Upper lobe of left lung (tissue), 6 donors: ENCODE data around the gene PGM5. TPM values are rescaled to one million over a fixed set of nuclear protein-coding genes. Genes with fewer than 3 reads are reported as not detected.

ENCODE experiments used
- ATAC-seq, 2 donors: fragments of 200-7000 bp; cut with Tn5 transposase; one replicate each; pipeline ENCODE4 v1.9.1; 2022; ENCODE audit warnings: mild to moderate bottlenecking in 2 of 2, moderate library complexity in 2 of 2; ENCODE audit not compliant: low FRiP score in 2 of 2
- DNase-seq, 2 donors: peaks; one replicate each; pipeline ENCODE4 v3.0.0-alpha.2; 2019 to 2020
- H3K27ac ChIP-seq, 4 donors: fragments of 200-600 bp; sonication (generic); one replicate each; pipeline ENCODE4 v1.5.1; 2016 to 2019
- H3K27me3 ChIP-seq, 4 donors: fragments of 200-600 bp; sonication (generic); one replicate each; pipeline ENCODE4 v1.5.1; 2017 to 2019
- H3K36me3 ChIP-seq, 4 donors: fragments of 200-600 bp; sonication (generic); one replicate each; pipeline ENCODE4 v1.5.1; 2016 to 2019
- H3K4me1 ChIP-seq, 4 donors: fragments of 200-600 bp; sonication (generic); one replicate each; pipeline ENCODE4 v1.5.1; 2018 to 2019
- H3K4me3 ChIP-seq, 4 donors: fragments of 200-600 bp; sonication (generic); one replicate each; pipeline ENCODE4 v1.5.1; 2017 to 2019; ENCODE audit warnings: mild to moderate bottlenecking in 2 of 4, moderate library complexity in 1 of 4
- H3K9me3 ChIP-seq, 4 donors: fragments of 200-600 bp; sonication (generic); one replicate each; pipeline ENCODE4 v1.5.1; 2018 to 2019
- CTCF ChIP-seq, 6 experiments: fragments of 450-650 bp in 4 of 6; fragments of 200-600 bp in 2 of 6; sonication (generic) in 2 of 6; IDR thresholded peaks; one replicate each; pipeline ENCODE4 v1.5.1; 2016 to 2019; ENCODE audit warnings: antibody characterized with exemption in 6 of 6
- EP300 ChIP-seq, 4 donors: sonication (generic); formaldehyde crosslinking; IDR thresholded peaks; one replicate each; pipeline ENCODE4 v1.5.1; 2017; ENCODE audit warnings: antibody characterized with exemption in 4 of 4, control low read depth in 2 of 4
- POLR2A ChIP-seq, 4 donors: fragments of 450-650 bp; IDR thresholded peaks; one replicate each; pipeline ENCODE4 v1.5.1; 2016 to 2017; ENCODE audit warnings: antibody characterized with exemption in 4 of 4, mild to moderate bottlenecking in 2 of 4
- POLR2AphosphoS5 ChIP-seq, 2 donors: sonication (generic); formaldehyde crosslinking; IDR thresholded peaks; one replicate each; pipeline ENCODE4 v1.5.1; 2017; ENCODE audit warnings: antibody characterized with exemption in 2 of 2
- WGBS, 2 donors: methylation state at CpG; one replicate each; pipeline ENCODE4 v1.1.5; 2017 to 2018; 5-methylcytosine and 5-hydroxymethylcytosine counted together
- total RNA-seq, 6 donors: library from RNA; depleted of rRNA in 4 of 6; stranded (reverse); fragments of >200 nt in 4 of 6; gene quantifications; one replicate each; pipeline versions ENCODE4 v1.1.0 to v1.2.1, GENCODE V29; 2016 to 2021
- donor health status: DM: no; HTN: no; CAD: no; lungs with moderate emphysema.
- donor health status: DM: no; HTN: yes; CAD: no; lungs with severe emphysema.

PGM5 gene
- total RNA-seq, 6 donors from 2014 or later, result 9.4 to 32.1 (median 16.0) TPM

DNA sequence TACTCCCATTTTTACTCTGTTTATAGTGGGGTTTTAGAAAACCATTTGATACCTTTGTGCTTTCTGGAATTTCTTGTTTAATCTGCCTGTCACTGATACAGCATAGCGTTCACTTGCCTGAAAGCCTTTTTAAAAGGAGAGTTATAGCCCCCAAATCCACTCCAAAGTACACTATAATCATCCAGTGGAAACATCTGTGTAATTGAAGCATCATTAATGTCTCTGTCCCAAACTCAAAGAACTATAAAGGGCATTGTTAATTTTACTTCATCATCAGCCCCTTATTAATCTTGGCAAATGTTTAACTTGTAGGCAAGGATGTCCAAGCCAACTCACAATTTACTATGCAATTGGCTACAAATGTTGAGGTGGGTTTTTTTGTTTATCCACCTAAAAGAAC lies 120.0 kb downstream of the PGM5 start:
- no peak for DNase-seq
- Histone ChIP-seq H3K27ac (no peak overlapping the region), H3K4me1 (no peaks in the 10 kb centered on the region), H3K4me3 (no peak overlapping the region), H3K9me3 (no peaks in the 10 kb centered on the region), H3K36me3 (no peaks in the 10 kb centered on the region), H3K27me3 (no peaks in the 10 kb centered on the region)
- WGBS, 2 donors, result 47 to 57% methylated on average over 1 of the region's 1 CpG
- no peak for ATAC-seq
- no peak for TF ChIP-seq CTCF (IDR thresholded peaks at IDR 0.05)
- TF ChIP-seq EP300 (IDR thresholded peaks at IDR 0.05), result no peak
- TF ChIP-seq POLR2AphosphoS5 (IDR thresholded peaks at IDR 0.05), result no peak
- TF ChIP-seq POLR2A (IDR thresholded peaks at IDR 0.05), result no peak

DNA sequence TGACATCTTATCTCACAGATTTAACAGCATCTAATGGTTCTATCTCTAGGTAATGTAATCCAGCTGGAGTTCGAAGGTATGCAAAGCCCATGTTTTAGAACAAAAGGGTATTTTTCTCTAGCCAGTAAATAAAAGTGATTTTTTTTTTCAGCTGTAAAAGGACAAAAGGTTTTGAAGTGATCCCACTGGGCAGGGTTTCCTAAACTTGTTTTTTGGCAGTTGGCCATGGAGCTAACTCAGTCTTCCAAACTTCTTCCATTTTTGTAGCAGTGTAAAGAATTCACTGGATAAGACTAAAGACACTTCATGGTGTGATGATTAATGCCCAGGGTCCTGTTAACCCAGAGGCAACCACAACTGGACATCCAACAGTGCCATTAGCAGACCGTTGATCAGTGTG lies 120.4 kb downstream of the PGM5 start:
- Histone ChIP-seq H3K27ac (no peak overlapping the region), H3K27me3 (no peaks in the 10 kb centered on the region), H3K36me3 (no peaks in the 10 kb centered on the region), H3K4me3 (no peak overlapping the region), H3K4me1 (no peaks in the 10 kb centered on the region), H3K9me3 (no peaks in the 10 kb centered on the region)
- no peak for TF ChIP-seq POLR2AphosphoS5 (IDR thresholded peaks at IDR 0.05)
- TF ChIP-seq CTCF (IDR thresholded peaks at IDR 0.05), result no peak
- no peak for TF ChIP-seq POLR2A (IDR thresholded peaks at IDR 0.05)
- TF ChIP-seq EP300 (IDR thresholded peaks at IDR 0.05), result no peak
- no peak for DNase-seq
- ATAC-seq, result no peak
- 47 to 66% methylated on average over 2 of the region's 2 CpGs for WGBS, 2 donors

GRCh38 chr9:68480807-68481206 lies 124.4 kb downstream of the PGM5 start:
- no peak overlapping the region for H3K27ac ChIP-seq
- ATAC-seq, result no peak

GRCh38 chr9:68482548-68482947 lies 126.1 kb downstream of the PGM5 start:
- H3K4me1 ChIP-seq, result no peaks in the 10 kb centered on the region
- DNase-seq (no peak), ATAC-seq (no peak)
- H3K27ac ChIP-seq, result no peak overlapping the region
- no peaks in the 10 kb centered on the region for H3K27me3 ChIP-seq
- TF ChIP-seq POLR2AphosphoS5 (IDR thresholded peaks at IDR 0.05), result no peak
- TF ChIP-seq CTCF (IDR thresholded peaks at IDR 0.05), result no peak
- TF ChIP-seq POLR2A (IDR thresholded peaks at IDR 0.05), result no peak
- H3K9me3 ChIP-seq, result peaks cover 0 to 9% (median 2%) of the 10 kb centered on the region in 4 donors
- 30 to 31% methylated on average over 1 of the region's 1 CpG for WGBS, 2 donors
- H3K4me3 ChIP-seq, result no peak overlapping the region
- no peaks in the 10 kb centered on the region for H3K36me3 ChIP-seq

More at GRCh38 chr9:68480807-68481206, 124.4 kb downstream of the PGM5 start:
- H3K36me3 ChIP-seq, result no peaks in the 10 kb centered on the region
- H3K4me3 ChIP-seq, result no peak overlapping the region
- H3K4me1 ChIP-seq, result no peaks in the 10 kb centered on the region
- no peak for TF ChIP-seq POLR2A (IDR thresholded peaks at IDR 0.05)
- TF ChIP-seq EP300 (IDR thresholded peaks at IDR 0.05), result no peak
- no peak for TF ChIP-seq POLR2AphosphoS5 (IDR thresholded peaks at IDR 0.05)
- no peak for TF ChIP-seq CTCF (IDR thresholded peaks at IDR 0.05)
- 58 to 63% methylated on average over 3 of the region's 3 CpGs for WGBS, 2 donors
- H3K27me3 ChIP-seq, result no peaks in the 10 kb centered on the region
- no peak for DNase-seq
- H3K9me3 ChIP-seq, result no peaks in the 10 kb centered on the region

DNA sequence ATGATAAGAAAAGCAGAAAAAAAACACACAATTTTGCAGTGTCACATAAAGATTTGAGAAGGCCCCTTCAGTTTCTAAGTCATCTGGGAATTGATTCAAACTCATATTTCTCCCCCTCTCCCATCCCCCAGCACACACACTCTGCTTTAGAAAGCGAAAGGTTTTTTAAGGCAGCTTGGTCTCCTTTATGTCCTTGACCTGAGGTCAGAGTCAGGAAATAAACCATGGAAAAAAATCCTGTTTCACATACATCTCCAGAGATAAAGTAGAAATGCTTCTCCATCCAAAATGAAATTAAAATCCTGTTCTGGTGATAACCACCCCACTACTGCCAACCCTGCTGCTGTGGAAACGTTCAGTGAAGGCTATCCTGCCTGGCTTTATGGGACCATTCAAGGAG lies 131.7 kb downstream of the PGM5 start:
- H3K27me3 ChIP-seq, result no peaks in the 10 kb centered on the region
- TF ChIP-seq EP300 (IDR thresholded peaks at IDR 0.05), result no peak
- TF ChIP-seq POLR2A (IDR thresholded peaks at IDR 0.05), result no peak
- no peak for TF ChIP-seq POLR2AphosphoS5 (IDR thresholded peaks at IDR 0.05)
- TF ChIP-seq CTCF (IDR thresholded peaks at IDR 0.05), result no peak
- WGBS, 2 donors, result 60 to 68% methylated on average over 2 of the region's 2 CpGs
- DNase-seq, result no peak
- no peak overlapping the region for H3K27ac ChIP-seq
- H3K9me3 ChIP-seq, result peaks cover 0 to 9% (median 2%) of the 10 kb centered on the region in 4 donors
- ATAC-seq, result no peak
- no peak overlapping the region for H3K4me3 ChIP-seq
- no peaks in the 10 kb centered on the region for H3K4me1 ChIP-seq
- no peaks in the 10 kb centered on the region for H3K36me3 ChIP-seq
